GM19463 (cell line): ENCODE results near the gene SCGN.

Experiments
- ATAC-seq: cut with Tn5 transposase; IDR thresholded peaks from one replicate; pipeline ENCODE4 v1.9.1; 2021; ENCODE audit warnings: mild to moderate bottlenecking, moderate library complexity; ENCODE audit not compliant: unreplicated experiment

The SCGN gene

GRCh38 chr6:25685251-25685650 lies 33.2 kb downstream of the SCGN start:
- no peak for ATAC-seq

- no peak for ATAC-seq
Observed at GRCh38 chr6:25685896-25686295, 33.9 kb downstream of the SCGN start.

GRCh38 chr6:25686856-25687255 lies 34.8 kb downstream of the SCGN start:
- ATAC-seq = no peak

- ATAC-seq = no peak
Observed at GRCh38 chr6:25689966-25690365, 38.0 kb downstream of the SCGN start.

GRCh38 chr6:25691894-25692293 lies 39.9 kb downstream of the SCGN start:
- ATAC-seq = no peak

GRCh38 chr6:25692472-25692871 lies 40.5 kb downstream of the SCGN start:
- ATAC-seq = no peak

GRCh38 chr6:25694366-25694765 lies 42.4 kb downstream of the SCGN start:
- no peak for ATAC-seq

GRCh38 chr6:25695671-25696070 lies 43.7 kb downstream of the SCGN start:
- no peak for ATAC-seq

- no peak for ATAC-seq
Observed at GRCh38 chr6:25697537-25698340, 45.7 kb downstream of the SCGN start.

- ATAC-seq = no peak
Observed at GRCh38 chr6:25698631-25699030, 46.6 kb downstream of the SCGN start.

GRCh38 chr6:25699649-25700048 lies 47.6 kb downstream of the SCGN start:
- ATAC-seq = no peak

- no peak for ATAC-seq
Observed at GRCh38 chr6:25700761-25701160, 48.7 kb downstream of the SCGN start.

GRCh38 chr6:25701807-25702206 lies 49.8 kb downstream of the SCGN start:
- no peak for ATAC-seq

GRCh38 chr6:25703005-25703404 lies 51.0 kb downstream of the SCGN start:
- no peak for ATAC-seq

GRCh38 chr6:25704001-25704400 lies 52.0 kb downstream of the SCGN start:
- no peak for ATAC-seq

GRCh38 chr6:25706314-25707014 lies 54.4 kb downstream of the SCGN start:
- ATAC-seq = no peak

GRCh38 chr6:25709761-25710160 lies 57.7 kb downstream of the SCGN start:
- no peak for ATAC-seq

GRCh38 chr6:25710287-25710686 lies 58.3 kb downstream of the SCGN start:
- no peak for ATAC-seq

GRCh38 chr6:25713824-25714223 lies 61.8 kb downstream of the SCGN start:
- ATAC-seq = no peak

- ATAC-seq = no peak
Observed at GRCh38 chr6:25714765-25715164, 62.8 kb downstream of the SCGN start.

- no peak for ATAC-seq
Observed at GRCh38 chr6:25715794-25716193, 63.8 kb downstream of the SCGN start.
